Measurements from ENCODE around the gene CD79A.

DNA sequence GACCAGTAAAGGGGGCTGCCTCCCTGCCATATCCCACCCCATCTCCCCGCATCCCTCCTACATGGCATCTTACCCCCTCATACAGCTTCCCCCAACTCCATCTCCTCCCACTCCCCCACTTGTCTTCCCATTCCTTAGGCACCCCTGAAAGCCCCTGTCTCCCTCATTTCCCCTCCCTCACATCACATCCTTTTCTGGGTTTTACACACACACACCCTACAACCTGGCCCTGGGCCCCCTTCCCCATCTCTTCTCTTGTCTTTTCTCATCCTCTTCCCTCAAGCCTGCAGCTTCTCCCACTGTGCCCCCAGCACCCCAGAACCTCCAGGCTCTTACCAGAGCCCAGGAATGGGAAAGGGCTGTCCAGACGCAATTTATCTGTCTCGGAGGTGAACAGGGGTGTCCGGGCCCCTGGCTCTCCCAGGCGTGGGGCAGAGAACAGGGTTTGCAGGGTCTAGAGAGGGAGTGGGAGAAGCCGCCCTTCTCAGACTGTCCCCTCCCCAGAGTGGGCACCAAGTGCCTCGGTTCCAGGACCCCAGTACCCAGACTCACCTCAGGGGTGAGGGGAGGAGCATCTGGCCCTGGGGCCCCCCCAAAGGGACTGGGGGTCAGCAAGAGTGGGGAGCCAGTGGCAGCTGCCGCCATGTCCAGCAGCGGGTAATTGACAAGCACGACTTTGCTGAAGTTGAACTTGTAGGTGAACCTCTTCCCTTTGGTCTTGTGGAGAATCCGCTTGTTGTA lies 31.8 kb downstream of the CD79A start:
- TF ChIP-seq, protein P1, sequence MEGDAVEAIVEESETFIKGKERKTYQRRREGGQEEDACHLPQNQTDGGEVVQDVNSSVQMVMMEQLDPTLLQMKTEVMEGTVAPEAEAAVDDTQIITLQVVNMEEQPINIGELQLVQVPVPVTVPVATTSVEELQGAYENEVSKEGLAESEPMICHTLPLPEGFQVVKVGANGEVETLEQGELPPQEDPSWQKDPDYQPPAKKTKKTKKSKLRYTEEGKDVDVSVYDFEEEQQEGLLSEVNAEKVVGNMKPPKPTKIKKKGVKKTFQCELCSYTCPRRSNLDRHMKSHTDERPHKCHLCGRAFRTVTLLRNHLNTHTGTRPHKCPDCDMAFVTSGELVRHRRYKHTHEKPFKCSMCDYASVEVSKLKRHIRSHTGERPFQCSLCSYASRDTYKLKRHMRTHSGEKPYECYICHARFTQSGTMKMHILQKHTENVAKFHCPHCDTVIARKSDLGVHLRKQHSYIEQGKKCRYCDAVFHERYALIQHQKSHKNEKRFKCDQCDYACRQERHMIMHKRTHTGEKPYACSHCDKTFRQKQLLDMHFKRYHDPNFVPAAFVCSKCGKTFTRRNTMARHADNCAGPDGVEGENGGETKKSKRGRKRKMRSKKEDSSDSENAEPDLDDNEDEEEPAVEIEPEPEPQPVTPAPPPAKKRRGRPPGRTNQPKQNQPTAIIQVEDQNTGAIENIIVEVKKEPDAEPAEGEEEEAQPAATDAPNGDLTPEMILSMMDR (IDR thresholded peaks at IDR 0.05 in 2 of 3, conservative IDR thresholded peaks at IDR 0.05 in 1 of 3; ENCODE audit: borderline replicate concordance in 1 of 3, insufficient read depth in 1 of 3, low read depth in 2 of 3, low read length in 2 of 3), result no peak
- TF ChIP-seq POLR2A (IDR thresholded peaks at IDR 0.05; ENCODE audit: borderline replicate concordance, extremely low read depth, insufficient read depth, insufficient read length), result no peak
- TF ChIP-seq CEBPB (IDR thresholded peaks at IDR 0.05; ENCODE audit: low read depth), result no peak
- TF ChIP-seq FOSL1 (IDR thresholded peaks at IDR 0.05; ENCODE audit: low read depth), result no peak
- TF ChIP-seq JUND (IDR thresholded peaks at IDR 0.05), result no peak
- no peak for TF ChIP-seq ELF1 (IDR thresholded peaks at IDR 0.05; ENCODE audit: borderline replicate concordance, low read depth)

All from HCT116 (cell line).